Astrocyte of the spinal cord (primary cell): Measurements from ENCODE around the gene H1-8.
"Not testable (repeated sequence)": the region's sequence is repeated elsewhere in the genome, so short reads cannot be mapped to it uniquely, and the experiment has no call there.

Experiments used
- DNase-seq: peaks from one replicate; pipeline ENCODE4 v3.0.0; 2011; ENCODE audit warnings: low read depth, low spot score
- H3K4me3 ChIP-seq: 2 replicates; pipeline ENCODE4 v1.5.1; 2011; ENCODE audit warnings: low read depth, mild to moderate bottlenecking, low read length, moderate library complexity
- CTCF ChIP-seq: IDR thresholded peaks from 2 replicates; pipeline ENCODE4 v1.5.1; 2012; ENCODE audit warnings: low read depth, mild to moderate bottlenecking, low read length, inconsistent platforms
- in situ Hi-C: cut with HindIII; loops from 2 replicates; pipeline ENCODE4 v1.10.0; 2017; ENCODE audit warnings: low sequenced_read_pairs

H1-8 gene

GRCh38 chr3:129506231-129506742, 36.7 kb upstream of the H1-8 start:
- in situ Hi-C loops = no loop called here
- no peak for TF ChIP-seq CTCF
- no peak for DNase-seq
- H3K4me3 ChIP-seq = no peak overlapping the region

GRCh38 chr3:129507181-129507831, 35.7 kb upstream of the H1-8 start:
- in situ Hi-C loops = no loop called here
- no peak for DNase-seq

DNA sequence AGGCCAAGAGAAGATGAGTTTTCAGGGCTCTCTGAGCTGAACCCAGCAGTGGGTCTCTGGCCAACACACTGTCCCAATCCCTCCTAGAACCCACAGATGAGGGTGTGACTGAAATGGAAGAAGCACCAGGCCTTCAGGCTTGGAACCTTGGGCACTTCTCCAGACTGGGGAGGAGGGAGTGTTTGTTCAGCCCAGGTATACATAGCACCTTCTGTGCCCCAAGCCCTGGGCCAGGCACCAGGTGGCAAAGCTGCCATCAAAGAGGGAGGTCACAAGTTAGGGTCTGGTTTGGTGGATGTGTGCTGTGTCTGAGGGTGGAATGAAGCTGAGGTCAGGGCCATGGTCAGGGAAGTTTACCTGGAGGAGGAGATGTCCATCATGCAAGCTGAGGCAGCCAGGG, 30.4 kb upstream of the H1-8 start:
- H3K4me3 ChIP-seq = no peak overlapping the region
- in situ Hi-C loops = no loop called here
- TF ChIP-seq CTCF = no peak
- DNase-seq = no peak

More at GRCh38 chr3:129507181-129507831, 35.7 kb upstream of the H1-8 start:
- no peak overlapping the region for H3K4me3 ChIP-seq
- no peak for TF ChIP-seq CTCF

DNA sequence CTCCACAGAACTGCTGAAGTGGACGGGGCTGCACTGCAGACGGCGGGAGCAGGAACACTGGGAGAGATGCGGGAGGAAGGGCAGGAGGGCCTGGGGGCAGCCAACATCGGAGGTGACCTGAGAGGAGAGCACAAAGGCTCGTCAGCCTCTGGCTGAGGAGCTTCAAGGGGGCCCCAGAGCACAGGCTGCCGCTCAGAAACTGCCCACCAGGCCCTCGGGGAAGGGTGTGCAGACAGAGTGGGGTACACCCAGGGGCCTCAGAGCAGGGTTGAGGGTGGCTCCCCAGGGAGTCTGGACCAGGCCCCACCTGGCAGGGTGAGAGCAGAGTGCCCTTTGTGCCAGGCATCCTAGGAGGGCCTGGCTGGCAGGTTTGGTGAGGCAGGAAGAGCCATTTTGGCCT, 29.3 kb upstream of the H1-8 start:
- in situ Hi-C loops = no loop called here
- no peak for TF ChIP-seq CTCF
- DNase-seq = no peak
- H3K4me3 ChIP-seq = no peak overlapping the region

GRCh38 chr3:129514110-129514509, 28.9 kb upstream of the H1-8 start:
- no peak for DNase-seq
- in situ Hi-C loops = no loop called here
- no peak for TF ChIP-seq CTCF

DNA sequence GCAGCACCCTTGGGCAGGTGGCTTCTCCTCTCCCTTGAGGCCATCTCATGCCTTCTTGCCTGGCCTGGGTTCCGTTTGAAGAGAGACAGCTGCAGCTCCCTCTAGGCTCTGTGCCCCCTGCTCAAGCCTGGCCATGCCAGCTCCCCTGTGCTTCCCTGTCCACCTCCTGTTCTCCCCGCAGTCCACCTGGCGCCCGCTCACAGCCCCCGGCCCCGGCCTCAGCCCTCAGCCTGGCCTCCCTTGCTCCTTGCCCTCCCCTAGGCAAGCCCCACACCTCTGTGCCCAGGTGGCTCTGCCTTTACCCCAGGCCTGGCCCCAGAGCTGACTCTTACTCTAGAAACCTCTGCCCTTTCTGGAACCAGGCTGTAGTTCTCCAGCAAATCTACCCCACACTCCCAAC, 28.4 kb upstream of the H1-8 start:
- no peak for TF ChIP-seq CTCF
- in situ Hi-C loops = no loop called here
- H3K4me3 ChIP-seq = no peak overlapping the region
- no peak for DNase-seq

More at GRCh38 chr3:129514110-129514509, 28.9 kb upstream of the H1-8 start:
- no peak overlapping the region for H3K4me3 ChIP-seq

- DNase-seq, in situ Hi-C loops, H3K4me3 ChIP-seq: not testable (repeated sequence)
These were observed 27.7 kb upstream of the H1-8 start for GRCh38 chr3:129515108-129515820.

GRCh38 chr3:129515821-129516432, 27.0 kb upstream of the H1-8 start:
- DNase-seq, H3K4me3 ChIP-seq, in situ Hi-C loops: not testable (repeated sequence)
